T-helper 2 cell treated with Interferon-gamma antibody and Interleukin-4, amounts not matched to agents 5 μg/mL and 100 μg/mL, for 36 hours (primary cell): ENCODE measurements around the gene OVOL3.

Experiments used
- DNase-seq: peaks from one replicate; pipeline ENCODE4 v3.0.0; 2021; ENCODE audit warnings: low spot score
- H3K27ac Mint-ChIP-seq: one replicate; pipeline ENCODE4 v1.8.0; 2021; ENCODE audit warnings: mild to moderate bottlenecking, mixed read lengths
- H3K27me3 Mint-ChIP-seq: one replicate; pipeline ENCODE4 v1.8.0; 2021; ENCODE audit warnings: low read depth, mixed read lengths
- H3K36me3 Mint-ChIP-seq: one replicate; pipeline ENCODE4 v1.8.0; 2021; ENCODE audit warnings: low read depth, mixed read lengths
- H3K4me1 Mint-ChIP-seq: one replicate; pipeline ENCODE4 v1.8.0; 2021; ENCODE audit warnings: low read depth, mixed read lengths
- H3K4me3 Mint-ChIP-seq: one replicate; pipeline ENCODE4 v1.8.0; 2022; ENCODE audit warnings: mild to moderate bottlenecking, moderate library complexity, mixed read lengths
- H3K9me3 Mint-ChIP-seq: one replicate; pipeline ENCODE4 v1.8.0; 2021; ENCODE audit warnings: mixed read lengths

The OVOL3 gene

DNA sequence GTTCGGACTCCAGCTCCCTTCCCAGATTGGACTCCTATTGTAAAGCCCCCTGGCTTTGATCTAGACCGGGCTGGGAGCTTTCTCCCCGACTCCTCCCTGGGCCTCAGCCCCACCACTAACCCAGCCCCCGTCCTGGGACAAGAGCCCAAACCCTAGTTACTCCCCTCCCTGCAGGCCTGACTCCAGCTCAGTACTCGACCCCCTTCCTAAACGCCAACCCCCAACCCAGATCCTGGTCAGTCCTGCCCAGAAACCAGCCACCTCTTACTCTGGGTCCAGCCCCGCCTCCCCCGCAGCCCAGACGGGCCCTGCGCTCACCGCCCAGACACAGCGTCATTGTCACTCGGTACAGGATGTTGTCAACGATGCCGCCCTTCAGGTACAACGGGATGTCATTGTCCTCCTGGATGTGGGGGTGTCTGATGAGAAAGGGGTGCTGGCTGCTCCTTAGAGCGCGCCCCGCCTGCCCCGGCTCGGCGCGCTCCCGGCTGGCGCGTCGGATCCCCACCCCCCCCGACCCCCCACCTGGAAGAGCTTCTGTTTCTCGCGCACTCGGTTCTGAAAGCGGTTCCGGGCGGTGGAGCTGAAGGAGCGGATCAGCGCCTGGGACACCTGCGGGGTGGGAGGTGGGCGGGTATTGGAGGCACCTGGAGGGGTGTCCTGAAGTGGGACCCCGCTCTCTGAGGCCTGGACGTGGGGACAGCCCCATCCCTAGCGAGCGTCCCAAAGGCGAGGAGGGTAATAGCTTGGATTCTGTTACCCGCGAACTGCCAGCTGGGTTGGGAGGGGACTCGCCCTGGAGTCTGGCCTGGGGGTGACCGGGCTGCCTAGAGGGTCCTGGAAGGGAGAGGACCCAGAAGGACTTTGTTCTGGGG lies 40.4 kb downstream of the OVOL3 start:
- no peak for DNase-seq
- no peak overlapping the region for H3K4me3 Mint-ChIP-seq

DNA sequence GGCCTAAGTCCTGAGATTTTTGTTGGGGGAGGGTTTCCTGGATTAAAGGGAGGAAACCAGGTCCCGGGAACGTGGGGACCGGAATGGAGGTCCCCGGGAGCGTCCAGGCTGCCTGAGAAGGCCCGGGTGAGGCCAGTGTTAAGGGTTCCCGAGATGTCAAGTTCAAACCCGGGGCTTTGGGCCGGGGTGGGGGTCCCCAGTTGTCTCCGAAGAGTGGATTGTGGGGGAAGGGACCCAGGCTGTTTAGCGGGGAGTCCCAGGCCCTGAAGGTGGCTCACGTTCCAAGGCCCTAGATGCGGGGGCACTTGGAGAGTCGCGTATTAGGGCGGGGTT lies 41.0 kb downstream of the OVOL3 start:
- Mint-ChIP-seq H3K4me3 (no peak overlapping the region), H3K27me3 (no peaks in the 10 kb centered on the region), H3K36me3 (peaks cover 33% of the 10 kb centered on the region), H3K27ac (no peak overlapping the region), H3K4me1 (peaks cover 4% of the 10 kb centered on the region), H3K9me3 (no peaks in the 10 kb centered on the region)
- DNase-seq = no peak

More for the DNA sequence above, 40.4 kb downstream of the OVOL3 start:
- no peaks in the 10 kb centered on the region for H3K27me3 Mint-ChIP-seq
- H3K9me3 Mint-ChIP-seq = no peaks in the 10 kb centered on the region
- peaks cover 4% of the 10 kb centered on the region for H3K4me1 Mint-ChIP-seq
- peaks cover 38% of the 10 kb centered on the region for H3K36me3 Mint-ChIP-seq
- no peak overlapping the region for H3K27ac Mint-ChIP-seq

DNA sequence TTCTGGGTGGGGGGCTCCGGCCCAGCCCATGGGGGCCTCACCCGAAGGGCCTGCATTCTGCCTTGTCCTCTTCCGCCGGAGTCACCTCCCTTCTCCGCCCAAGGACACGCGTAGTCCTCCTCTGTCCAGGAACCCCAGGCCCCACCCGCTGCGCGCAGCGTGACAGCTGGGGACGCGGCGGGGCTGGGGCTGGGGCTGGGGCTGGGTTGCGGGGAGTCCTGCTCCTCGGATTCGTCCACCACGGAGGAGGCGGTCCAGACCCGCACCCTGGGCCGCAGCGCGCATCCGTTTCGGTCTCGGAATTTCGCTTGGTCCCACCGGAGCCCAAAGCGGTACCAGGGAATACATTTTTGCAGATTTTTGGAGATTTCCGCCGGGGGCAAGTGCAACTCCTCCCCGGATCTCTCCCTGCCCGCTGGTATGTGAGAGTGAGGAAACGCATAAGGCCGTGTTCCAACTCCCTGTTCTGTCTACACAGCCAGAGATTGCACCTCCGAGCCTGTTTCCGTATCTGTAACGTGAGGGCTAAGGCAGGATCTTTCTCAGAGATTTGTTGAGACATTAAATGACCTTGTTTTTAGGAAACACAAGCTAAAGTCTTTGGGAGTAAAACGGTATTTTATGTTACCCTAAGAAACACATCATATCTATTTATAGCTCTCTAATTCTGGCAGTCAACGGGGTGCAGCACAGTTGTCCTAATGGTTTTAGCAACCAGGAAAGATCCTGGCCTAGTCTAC lies 41.6 kb downstream of the OVOL3 start, which contains the start of gene COX7A1:
Gene COX7A1 (minus strand): TSS at position 96 of the 740 bp plus-strand sequence. CDS start 40 bp downstream, at position 56.
- peaks cover 4% of the 10 kb centered on the region for H3K4me1 Mint-ChIP-seq
- no peak for DNase-seq
- no peak within 1 kb of the TSS for H3K4me3 Mint-ChIP-seq
- no peaks in the 10 kb centered on the region for H3K9me3 Mint-ChIP-seq
- H3K27ac Mint-ChIP-seq = no peak within 1 kb of the TSS
- H3K36me3 Mint-ChIP-seq = peaks cover 30% of the 10 kb centered on the region
- no peaks in the 10 kb centered on the region for H3K27me3 Mint-ChIP-seq

DNA sequence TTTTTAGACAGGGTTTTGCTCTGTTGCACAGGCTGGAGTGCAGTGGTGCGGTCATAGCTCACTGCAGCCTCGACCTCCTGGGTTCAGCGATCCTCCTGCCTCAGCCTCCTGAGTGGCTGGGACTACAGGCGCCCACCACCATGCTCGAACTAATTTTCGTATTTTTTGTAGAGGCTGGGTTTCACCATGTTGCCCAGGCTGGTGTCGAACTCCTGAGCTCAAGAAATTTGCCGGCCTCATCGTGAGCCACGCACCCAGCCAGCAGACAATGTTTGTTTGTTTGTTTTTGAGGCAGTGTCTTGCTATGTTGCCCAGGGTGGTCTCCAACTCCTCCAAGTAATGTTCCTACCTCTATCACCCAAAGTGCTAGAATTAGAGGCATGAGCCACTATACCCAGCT lies 42.2 kb downstream of the OVOL3 start:
- Mint-ChIP-seq H3K4me3 (no peak overlapping the region), H3K27ac (no peak overlapping the region), H3K36me3 (peaks cover 26% of the 10 kb centered on the region), H3K4me1 (peaks cover 4% of the 10 kb centered on the region), H3K27me3 (no peaks in the 10 kb centered on the region), H3K9me3 (no peaks in the 10 kb centered on the region)
- no peak for DNase-seq

DNA sequence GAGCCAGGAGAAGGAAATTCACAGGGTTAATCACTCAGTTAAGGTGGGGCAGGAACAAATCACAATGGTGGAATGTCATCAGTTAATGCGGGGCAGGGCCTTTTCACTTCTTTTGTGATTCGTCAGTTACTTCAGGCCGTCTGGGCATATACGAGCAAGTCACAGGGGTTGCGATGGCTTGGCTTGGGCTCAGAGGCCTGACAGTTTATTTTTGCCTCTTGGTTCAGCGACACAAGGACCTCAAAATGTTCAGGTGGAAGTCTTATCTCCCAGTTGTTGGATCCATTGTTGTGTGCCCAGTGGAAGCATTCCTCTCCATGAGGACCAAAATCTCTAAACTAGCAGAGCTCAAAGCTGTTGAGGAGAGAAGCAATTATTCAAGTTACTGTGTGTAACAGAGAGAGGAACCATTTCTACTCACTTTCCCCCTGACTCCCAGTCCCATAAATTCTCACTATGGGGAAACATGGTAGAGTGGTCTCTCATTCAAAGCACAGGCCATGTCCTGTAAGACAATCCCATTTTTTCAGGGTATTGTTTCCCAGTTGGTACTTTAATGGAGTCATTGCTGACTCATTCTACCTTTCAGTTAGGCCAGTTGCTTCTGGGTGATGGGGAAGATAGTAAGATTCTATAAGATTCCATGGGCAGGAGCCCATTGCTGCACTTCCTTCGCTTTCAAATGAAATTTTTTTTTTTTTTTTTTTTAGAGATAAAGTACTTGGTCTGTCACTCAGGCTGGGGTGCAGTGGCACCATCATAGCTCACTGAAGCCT lies 50.1 kb downstream of the OVOL3 start:
- Mint-ChIP-seq H3K4me1 (no peaks in the 10 kb centered on the region), H3K4me3 (no peak overlapping the region), H3K27ac (no peak overlapping the region), H3K27me3 (no peaks in the 10 kb centered on the region), H3K36me3 (peaks cover 3% of the 10 kb centered on the region), H3K9me3 (no peaks in the 10 kb centered on the region)
- DNase-seq = no peak
